Body of pancreas (tissue), 4 donors: Measurements from ENCODE around the gene KYNU. TPM values are rescaled to one million over a fixed set of nuclear protein-coding genes. Genes with fewer than 3 reads are reported as not detected.
"Not testable (repeated sequence)": the region's sequence is repeated elsewhere in the genome, so short reads cannot be mapped to it uniquely, and the experiment has no call there.

Experiments used
- ATAC-seq: fragments of 150-250 bp; one replicate; pipeline ENCODE4 v1.9.1; 2016
- DNase-seq, 4 donors: peaks; one replicate each; pipeline ENCODE4 v3.0.0-alpha.2; 2019
- H3K27ac ChIP-seq, 4 donors: fragments of 200-600 bp; sonication (generic); 1 replicate in 3 of 4; 2 replicates in 1 of 4; pipeline versions ENCODE4 v1.5.1 to v1.6.1; 2016 to 2019; ENCODE audit warnings: mild to moderate bottlenecking in 1 of 4, mixed read lengths in 1 of 4, moderate library complexity in 1 of 4
- H3K27me3 ChIP-seq, 2 donors: fragments of 200-600 bp; sonication (generic); one replicate each; pipeline ENCODE4 v1.6.0; 2016; ENCODE audit warnings: mild to moderate bottlenecking in 1 of 2
- H3K36me3 ChIP-seq, 2 donors: fragments of 200-600 bp; sonication (generic); replicated peaks in 1 of 2; 2 replicates each; pipeline ENCODE4 v1.5.1; 2016; ENCODE audit warnings: low read depth in 2 of 2; ENCODE audit not compliant: insufficient read depth in 1 of 2
- H3K4me1 ChIP-seq: fragments of 200-600 bp; sonication (generic); one replicate; pipeline ENCODE4 v1.6.0; 2016
- H3K4me3 ChIP-seq, 2 donors: fragments of 200-600 bp; sonication (generic); 1 replicate in 1 of 2; 2 replicates in 1 of 2; pipeline ENCODE4 v1.5.1; 2016 to 2019
- H3K9me3 ChIP-seq, 3 donors: fragments of 200-600 bp; sonication (generic); 1 replicate in 2 of 3; 2 replicates in 1 of 3; pipeline ENCODE4 v1.5.1; 2016
- POLR2A ChIP-seq, 3 donors: fragments of 450-650 bp; IDR thresholded peaks; one replicate each; pipeline ENCODE4 v1.6.1; 2016; ENCODE audit warnings: antibody characterized with exemption in 3 of 3, mild to moderate bottlenecking in 2 of 3
- WGBS, 2 donors: methylation state at CpG; one replicate each; pipeline ENCODE4 v1.1.5; 2017; 5-methylcytosine and 5-hydroxymethylcytosine counted together
- intact Hi-C: fragments of 100-400 bp; cut with DNase I; formaldehyde crosslinking; loops from one replicate; pipeline ENCODE4 v1.15.1; 2023
- total RNA-seq, 2 donors: library from RNA; depleted of rRNA; stranded (reverse); fragments of >200 nt; gene quantifications; one replicate each; pipeline ENCODE4 v1.1.0, GENCODE V29; 2016
- TF ChIP-seq, protein P1 (sequence below), 7 experiments: fragments of 450-650 bp in 4 of 7; fragments of 200-600 bp in 3 of 7; sonication (generic) in 3 of 7; IDR thresholded peaks; one replicate each; pipeline ENCODE4 v1.5.1; 2016 to 2019; ENCODE audit warnings: antibody characterized with exemption in 7 of 7

KYNU gene
- total RNA-seq, 2 donors from 2014 or later = 0.33 to 0.78 TPM

DNA sequence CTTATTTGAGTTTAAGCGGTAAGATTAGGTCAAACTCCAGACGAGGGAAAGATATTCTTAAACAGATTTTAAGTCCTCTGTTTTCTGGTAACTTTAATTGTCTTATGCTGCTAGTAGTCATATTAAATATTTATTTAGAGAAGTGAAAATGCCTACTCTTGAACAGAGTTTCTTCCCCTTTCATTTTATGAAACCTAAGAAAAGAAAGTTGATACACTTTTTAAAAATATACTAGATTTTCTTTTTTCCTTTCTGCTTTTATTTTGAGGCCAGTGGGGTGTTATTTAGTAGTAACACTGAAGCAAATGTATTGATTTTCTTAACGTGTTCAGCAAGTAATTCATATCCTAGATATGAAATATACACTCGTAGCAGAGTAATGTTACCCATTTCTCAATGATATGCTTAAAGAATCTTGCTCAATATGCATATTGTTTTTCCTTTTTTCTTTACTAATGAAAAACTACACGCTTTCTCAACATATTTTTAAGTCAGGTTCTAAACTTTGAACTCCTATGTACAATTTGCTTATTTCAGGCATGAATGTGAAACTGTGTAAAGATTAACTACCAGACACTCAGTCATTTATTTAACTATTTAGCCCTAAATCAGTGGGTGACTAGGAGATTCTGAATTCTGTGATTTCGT, 691 bp downstream of the KYNU start:
- no peaks in the 10 kb centered on the region for H3K27me3 ChIP-seq
- H3K4me1 ChIP-seq = peaks cover 15% of the 10 kb centered on the region
- WGBS, 2 donors = 14 to 23% methylated on average over 6 of the region's 6 CpGs
- no peak for DNase-seq
- no peaks in the 10 kb centered on the region for H3K9me3 ChIP-seq
- ATAC-seq = no peak
- intact Hi-C loops = no loop called here
- peak overlapping the region in 1 of 4 donors; percentile 26 for H3K27ac ChIP-seq
- TF ChIP-seq, protein P1, sequence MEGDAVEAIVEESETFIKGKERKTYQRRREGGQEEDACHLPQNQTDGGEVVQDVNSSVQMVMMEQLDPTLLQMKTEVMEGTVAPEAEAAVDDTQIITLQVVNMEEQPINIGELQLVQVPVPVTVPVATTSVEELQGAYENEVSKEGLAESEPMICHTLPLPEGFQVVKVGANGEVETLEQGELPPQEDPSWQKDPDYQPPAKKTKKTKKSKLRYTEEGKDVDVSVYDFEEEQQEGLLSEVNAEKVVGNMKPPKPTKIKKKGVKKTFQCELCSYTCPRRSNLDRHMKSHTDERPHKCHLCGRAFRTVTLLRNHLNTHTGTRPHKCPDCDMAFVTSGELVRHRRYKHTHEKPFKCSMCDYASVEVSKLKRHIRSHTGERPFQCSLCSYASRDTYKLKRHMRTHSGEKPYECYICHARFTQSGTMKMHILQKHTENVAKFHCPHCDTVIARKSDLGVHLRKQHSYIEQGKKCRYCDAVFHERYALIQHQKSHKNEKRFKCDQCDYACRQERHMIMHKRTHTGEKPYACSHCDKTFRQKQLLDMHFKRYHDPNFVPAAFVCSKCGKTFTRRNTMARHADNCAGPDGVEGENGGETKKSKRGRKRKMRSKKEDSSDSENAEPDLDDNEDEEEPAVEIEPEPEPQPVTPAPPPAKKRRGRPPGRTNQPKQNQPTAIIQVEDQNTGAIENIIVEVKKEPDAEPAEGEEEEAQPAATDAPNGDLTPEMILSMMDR (IDR thresholded peaks at IDR 0.05) = peak in 1 of 7 experiments; percentile 7
- TF ChIP-seq POLR2A (IDR thresholded peaks at IDR 0.05) = no peak
- no peak overlapping the region for H3K4me3 ChIP-seq
- no peaks in the 10 kb centered on the region for H3K36me3 ChIP-seq

DNA sequence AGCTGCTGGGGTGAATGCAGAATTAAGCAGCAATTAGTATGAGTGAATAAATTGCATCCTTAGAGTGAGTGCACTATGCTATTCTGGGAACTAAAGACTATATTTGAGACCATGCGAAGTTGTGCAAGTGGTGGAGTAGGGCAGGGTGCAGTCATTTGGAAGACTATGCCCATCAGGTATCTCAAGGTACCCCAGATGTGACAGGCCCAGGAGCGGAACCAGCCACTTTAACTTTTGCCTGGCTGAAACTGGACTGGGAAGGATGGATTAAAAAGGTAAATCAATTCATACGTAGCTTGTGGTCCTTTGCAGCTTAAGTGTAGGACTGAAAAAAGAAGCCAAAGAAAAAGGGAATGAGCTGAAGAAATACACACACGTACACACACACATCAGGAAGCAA, 1.7 kb downstream of the KYNU start:
- 60 to 78% methylated on average over 4 of the region's 4 CpGs for WGBS, 2 donors
- no peaks in the 10 kb centered on the region for H3K36me3 ChIP-seq
- DNase-seq (no peak), ATAC-seq (no peak)
- TF ChIP-seq POLR2A (IDR thresholded peaks at IDR 0.05) = no peak
- TF ChIP-seq, protein P1 (IDR thresholded peaks at IDR 0.05) = no peak
- intact Hi-C loops = no loop called here
- no peak overlapping the region for H3K4me3 ChIP-seq
- no peak overlapping the region for H3K27ac ChIP-seq
- H3K27me3 ChIP-seq = no peaks in the 10 kb centered on the region
- H3K4me1 ChIP-seq = peaks cover 11% of the 10 kb centered on the region
- H3K9me3 ChIP-seq = no peaks in the 10 kb centered on the region

DNA sequence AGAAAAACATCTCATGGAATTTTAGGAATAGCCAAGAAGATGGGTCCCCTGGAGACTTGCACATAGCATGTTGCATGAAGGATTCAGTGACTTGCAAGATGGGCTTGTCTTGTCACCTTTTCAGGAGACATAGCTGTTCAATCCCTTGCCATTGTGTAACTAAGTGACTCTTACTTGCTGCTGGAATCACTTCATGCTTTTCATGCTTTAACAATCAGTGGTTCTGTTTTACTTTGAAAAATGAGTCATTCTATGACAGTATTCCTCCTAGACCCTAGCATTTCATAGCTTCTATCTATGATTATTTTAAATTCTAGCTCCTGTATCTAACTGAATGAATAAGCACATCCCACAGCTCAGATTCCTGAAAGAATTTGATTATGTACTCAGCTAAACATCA, 2.8 kb downstream of the KYNU start:
- H3K27ac ChIP-seq = no peak overlapping the region
- intact Hi-C loops = no loop called here
- H3K36me3 ChIP-seq = no peaks in the 10 kb centered on the region
- no peak overlapping the region for H3K4me3 ChIP-seq
- TF ChIP-seq, protein P1 (IDR thresholded peaks at IDR 0.05) = no peak
- no peak for TF ChIP-seq POLR2A (IDR thresholded peaks at IDR 0.05)
- H3K27me3 ChIP-seq = no peaks in the 10 kb centered on the region
- no peaks in the 10 kb centered on the region for H3K9me3 ChIP-seq
- no peak for DNase-seq
- ATAC-seq = no peak
- H3K4me1 ChIP-seq = peaks cover 1% of the 10 kb centered on the region

DNA sequence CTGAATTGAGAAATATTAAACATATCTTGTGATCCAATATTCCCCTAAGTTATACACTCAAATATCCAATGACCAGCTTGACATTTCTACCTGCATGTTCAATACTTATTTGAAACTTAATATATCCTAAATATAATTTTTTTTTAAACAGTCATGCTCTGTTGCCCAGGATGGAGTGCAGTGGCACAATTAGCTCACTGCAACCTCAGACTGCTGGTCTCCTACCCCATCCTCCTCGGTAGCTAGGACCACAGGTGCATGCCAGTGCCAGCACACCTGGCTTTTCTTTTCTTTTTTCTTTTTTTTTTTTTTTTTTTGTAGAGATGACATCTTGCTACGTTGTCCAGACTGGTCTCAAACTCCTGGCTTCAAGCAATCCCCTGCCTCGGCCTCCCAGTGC, 4.2 kb downstream of the KYNU start:
- Histone ChIP-seq H3K9me3 (no peaks in the 10 kb centered on the region), H3K4me3 (no peak overlapping the region), H3K4me1 (no peaks in the 10 kb centered on the region), H3K27ac (no peak overlapping the region), H3K36me3 (no peaks in the 10 kb centered on the region), H3K27me3 (no peaks in the 10 kb centered on the region)
- DNase-seq (no peak), ATAC-seq (no peak)
- WGBS, 2 donors = 62 to 68% methylated on average over 3 of the region's 3 CpGs
- TF ChIP-seq POLR2A (IDR thresholded peaks at IDR 0.05) = no peak
- TF ChIP-seq, protein P1 (IDR thresholded peaks at IDR 0.05) = no peak
- intact Hi-C loops = no loop called here

DNA sequence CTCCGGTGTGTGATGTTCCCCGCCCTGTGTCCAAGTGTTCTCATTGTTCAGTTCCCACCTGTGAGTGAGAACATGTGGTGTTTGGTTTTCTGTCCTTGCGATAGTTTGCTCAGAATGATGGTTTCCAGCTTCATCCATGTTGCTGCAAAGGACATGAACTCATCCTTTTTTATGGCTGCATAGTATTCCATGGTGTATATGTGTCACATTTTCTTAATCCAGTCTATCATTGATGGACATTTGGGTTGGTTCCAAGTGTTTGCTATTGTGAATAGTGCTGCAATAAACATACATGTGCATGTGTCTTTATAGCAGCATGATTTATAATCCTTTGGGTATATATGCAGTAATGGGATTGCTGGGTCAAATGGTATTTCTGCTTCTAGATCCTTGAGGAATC, 5.0 kb downstream of the KYNU start:
- H3K4me3 ChIP-seq, H3K9me3 ChIP-seq, ATAC-seq, DNase-seq, H3K36me3 ChIP-seq, H3K27me3 ChIP-seq, H3K27ac ChIP-seq, intact Hi-C loops, H3K4me1 ChIP-seq: not testable (repeated sequence)
- WGBS, 2 donors = 90 to 100% methylated on average over 3 of the region's 3 CpGs
